GM12878 (cell line): Measurements from ENCODE around the gene SLC34A1. TPM values are rescaled to one million over a fixed set of nuclear protein-coding genes. Genes with fewer than 3 reads are reported as not detected.
A peak's percentile ranks its signal among the peaks of the same experiment; 100 is the strongest.

Experiments used
- BRCA1 ChIP-seq: IDR thresholded peaks from 2 replicates; pipeline ENCODE4 v1.6.1; 2011; ENCODE audit warnings: low read depth, low read length, improper control_type of control experiment
- CTCF ChIP-seq, 3 experiments: IDR thresholded peaks in 2 of 3; conservative IDR thresholded peaks in 1 of 3; 2 replicates each; pipeline ENCODE4 v1.5.1; 2011; ENCODE audit warnings: low read depth in 3 of 3, low read length in 3 of 3, mild to moderate bottlenecking in 3 of 3, control low read depth in 2 of 3, moderate library complexity in 2 of 3, inconsistent platforms in 1 of 3, mixed read lengths in 1 of 3; ENCODE audit not compliant: control insufficient read depth in 2 of 3, insufficient read depth in 1 of 3; ENCODE audit errors: extremely low read depth in 1 of 3
- KDM1A ChIP-seq: fragments of 200-600 bp; sonication (generic); IDR thresholded peaks from 2 replicates; pipeline ENCODE4 v1.6.1; 2016; ENCODE audit warnings: borderline replicate concordance
- MLLT1 ChIP-seq: fragments of 450-650 bp; IDR thresholded peaks from 2 replicates; pipeline ENCODE4 v1.6.1; 2016; ENCODE audit warnings: mild to moderate bottlenecking
- MYC ChIP-seq: IDR thresholded peaks from 2 replicates; pipeline ENCODE4 v1.6.1; 2011; ENCODE audit warnings: mild to moderate bottlenecking, low read length, moderate library complexity, inconsistent platforms; ENCODE audit not compliant: insufficient read depth, insufficient replicate concordance, insufficient read length, severe bottlenecking
- NFYB ChIP-seq: IDR thresholded peaks from 2 replicates; pipeline ENCODE4 v1.6.1; 2011; ENCODE audit warnings: low read depth, mild to moderate bottlenecking, low read length, improper control_type of control experiment, moderate library complexity; ENCODE audit not compliant: insufficient read depth
- NR2C1 ChIP-seq: fragments of 450-650 bp; IDR thresholded peaks from 2 replicates; pipeline ENCODE4 v1.6.1; 2017; ENCODE audit warnings: antibody characterized with exemption, mild to moderate bottlenecking, moderate library complexity
- SP1 ChIP-seq: IDR thresholded peaks from one replicate; pipeline ENCODE4 v1.6.1; 2011; ENCODE audit warnings: low read depth, low read length
- SPI1 ChIP-seq: IDR thresholded peaks from 2 replicates; pipeline ENCODE4 v1.6.1; 2011; ENCODE audit warnings: low read depth, mild to moderate bottlenecking, low read length, moderate library complexity, borderline replicate concordance; ENCODE audit not compliant: insufficient read depth
- TCF3 ChIP-seq: IDR thresholded peaks from 2 replicates; pipeline ENCODE4 v1.6.1; 2012; ENCODE audit warnings: low read depth, mild to moderate bottlenecking, low read length, borderline replicate concordance; ENCODE audit not compliant: insufficient read depth
- ZNF217 ChIP-seq: fragments of 450-650 bp; IDR thresholded peaks from 2 replicates; pipeline ENCODE4 v1.6.1; 2017; ENCODE audit warnings: antibody characterized with exemption, mild to moderate bottlenecking
- ZNF274 ChIP-seq: IDR thresholded peaks from one replicate; pipeline ENCODE4 v1.8.0; 2011; ENCODE audit not compliant: insufficient read length, insufficient read depth
- polyA plus RNA-seq, 11 experiments: library from polyadenylated mRNA; depleted of rRNA in 4 of 11; unstranded in 6 of 11; stranded (reverse) in 5 of 11; fragments of >200 nt; fragmentation: Nextera tagmentation in 4 of 11; fragmentation: Illumina TruSeq in 1 of 11; extraction: Ambion mirVana in 4 of 11; extraction: Trizol in 1 of 11; gene quantifications; 1 replicate in 1 of 11; 2 replicates in 10 of 11; pipeline versions ENCODE4 v1.2.1 to v1.2.3, GENCODE V29; 2011 to 2016; ENCODE audit warnings: inconsistent platforms in 2 of 11, missing spikeins in 2 of 11, low read depth in 1 of 11
- total RNA-seq, 4 experiments: library from RNA; depleted of rRNA in 3 of 4; stranded (reverse); fragments of >200 nt in 3 of 4; fragmentation: Illumina TruSeq in 1 of 4; extraction: Trizol in 1 of 4; gene quantifications; 2 replicates each; pipeline versions ENCODE4 v1.2.1 to v1.2.3, GENCODE V29; 2013 to 2021

SLC34A1 gene
- total and polyA plus RNA-seq, 10 of the 15 experiments (the other 5 are each of a cell fraction or from before 2014, with no cell fraction given), result 0.03 to 0.14 (median 0.09) TPM; not detected in 2

DNA sequence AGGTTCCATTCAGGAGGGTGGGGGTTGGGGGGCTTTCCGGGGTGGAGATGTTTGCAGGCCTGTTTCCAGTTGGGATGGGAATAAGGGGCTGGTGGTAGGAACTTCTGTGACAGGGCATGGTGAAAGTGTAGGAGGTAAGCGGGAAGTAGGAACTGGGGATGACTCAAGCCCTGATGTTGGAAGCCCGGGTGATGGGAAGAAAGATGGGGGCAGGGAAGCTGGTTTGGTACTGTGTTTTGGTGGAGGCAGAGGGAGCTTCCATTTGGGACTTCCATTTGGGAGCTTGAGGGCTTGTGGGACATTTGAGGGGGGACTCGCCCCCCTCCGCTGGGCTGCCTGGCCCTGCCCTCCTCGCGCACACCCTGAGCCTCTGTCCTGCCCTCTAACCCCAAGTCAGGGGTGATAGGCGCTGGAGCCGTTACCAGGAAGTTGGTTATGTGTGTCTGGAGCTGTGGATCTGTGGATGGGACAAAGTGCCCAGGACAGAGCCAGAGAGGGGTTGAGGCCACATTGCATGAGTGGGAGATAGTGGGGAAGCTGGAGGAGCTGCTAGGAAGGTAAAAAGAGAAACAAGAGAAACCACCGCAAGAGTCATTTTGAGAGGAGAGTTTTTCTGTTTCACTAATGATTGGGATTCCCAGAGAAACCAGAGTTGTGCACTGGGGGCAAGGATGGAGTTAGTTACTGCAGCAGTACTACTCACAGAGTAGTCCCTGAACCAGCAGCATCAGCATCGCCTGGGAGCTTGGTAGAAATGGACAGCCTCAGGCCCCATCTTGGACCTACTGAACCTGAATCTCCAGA, 19.9 kb upstream of the SLC34A1 start (continued):
- TF ChIP-seq CTCF (IDR thresholded peaks at IDR 0.05 in 2 of 3, conservative IDR thresholded peaks at IDR 0.05 in 1 of 3; ENCODE audit: control insufficient read depth in 2 of 3, extremely low read depth in 1 of 3, insufficient read depth in 1 of 3, low read depth in 3 of 3, low read length in 3 of 3) (no peak), ZNF274 (no peak), NFYB (no peak), NR2C1 (no peak), SPI1 (no peak), BRCA1 (no peak), TCF3 (no peak), ZNF217 (peak; percentile 31; the same call in 1 of the 2 replicates), KDM1A (no peak), MYC (no peak), SP1 (peak; percentile 67), MLLT1 (peak; percentile 47; the same call in 1 of the 2 replicates)
